AG04450 (cell line): Measurements from ENCODE around the gene INAFM2. TPM values are rescaled to one million over a fixed set of nuclear protein-coding genes. Genes with fewer than 3 reads are reported as not detected.

Experiments
- CTCF ChIA-PET: fragments of 300-600, 350-600 bp; formaldehyde crosslinking; extraction: SDS; loops from one replicate; lab custom pipeline; 2022; ENCODE audit warnings: antibody characterized with exemption, inconsistent platforms; lab: Charles Lee
- POLR2A ChIA-PET: fragments of 350-600 bp; formaldehyde crosslinking; extraction: SDS; loops from one replicate; lab custom pipeline; 2021; ENCODE audit warnings: antibody characterized with exemption, inconsistent platforms; lab: Yijun Ruan, JAX
- DNase-seq: peaks from one replicate; pipeline ENCODE4 v3.0.0-alpha.2; 2011; ENCODE audit warnings: low read depth, low spot score
- H3K27ac ChIP-seq: one replicate; pipeline ENCODE4 v1.5.1; 2012; ENCODE audit warnings: low read depth, low read length, control low read depth
- H3K27me3 ChIP-seq: one replicate; pipeline ENCODE4 v1.6.0; 2012; ENCODE audit warnings: low read length; ENCODE audit not compliant: control insufficient read depth, insufficient read depth
- H3K4me3 ChIP-seq: 2 replicates; pipeline ENCODE4 v1.5.1; 2011; ENCODE audit warnings: mild to moderate bottlenecking, low read depth, low read length, control low read depth
- H3K9me3 ChIP-seq: 2 replicates; pipeline ENCODE4 v1.5.1; 2012; ENCODE audit warnings: low read length; ENCODE audit not compliant: control insufficient read depth, insufficient read depth
- polyA plus RNA-seq: library from polyadenylated mRNA; depleted of rRNA; stranded (reverse); fragments of >200 nt; gene quantifications from 2 replicates; pipeline ENCODE4 v1.2.3, GENCODE V29; 2011
- TF ChIP-seq, protein P1 (sequence below): IDR thresholded peaks from 2 replicates; pipeline ENCODE4 v1.5.1; 2011; ENCODE audit warnings: low read depth, low read length, control low read depth, inconsistent platforms

INAFM2 gene
- polyA plus RNA-seq, 1 experiment: 11.4 TPM

DNA sequence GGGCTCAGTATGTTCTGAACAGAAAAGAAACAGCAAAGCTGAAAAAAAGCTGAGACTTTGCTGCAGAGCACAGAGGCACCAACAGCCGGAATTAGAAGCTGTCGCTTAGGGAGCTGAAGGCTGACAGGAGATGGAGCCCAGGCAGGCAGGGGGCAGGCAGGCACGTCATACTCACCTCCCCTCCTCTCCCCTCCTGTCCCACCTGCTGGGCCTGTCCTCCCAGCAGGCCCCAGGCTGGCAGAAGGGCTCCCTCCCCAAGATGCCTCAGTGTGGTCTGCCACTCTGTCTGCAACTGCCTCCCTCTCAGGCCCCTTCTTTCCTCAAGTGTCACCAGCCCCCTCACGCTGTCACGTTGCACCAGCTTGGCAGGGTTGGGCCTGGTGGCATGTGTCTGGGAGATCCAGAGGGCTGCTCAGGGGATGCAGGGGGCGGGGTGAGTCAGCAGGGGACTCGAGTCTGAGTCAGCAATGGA is 37.4 kb upstream of the INAFM2 start:
- Histone ChIP-seq H3K27ac (no peak overlapping the region), H3K27me3 (peaks cover 54% of the 10 kb centered on the region), H3K9me3 (peaks cover 5% of the 10 kb centered on the region; the same call in 1 of the 2 replicates), H3K4me3 (no peak overlapping the region)
- DNase-seq: no peak
- TF ChIP-seq, protein P1, sequence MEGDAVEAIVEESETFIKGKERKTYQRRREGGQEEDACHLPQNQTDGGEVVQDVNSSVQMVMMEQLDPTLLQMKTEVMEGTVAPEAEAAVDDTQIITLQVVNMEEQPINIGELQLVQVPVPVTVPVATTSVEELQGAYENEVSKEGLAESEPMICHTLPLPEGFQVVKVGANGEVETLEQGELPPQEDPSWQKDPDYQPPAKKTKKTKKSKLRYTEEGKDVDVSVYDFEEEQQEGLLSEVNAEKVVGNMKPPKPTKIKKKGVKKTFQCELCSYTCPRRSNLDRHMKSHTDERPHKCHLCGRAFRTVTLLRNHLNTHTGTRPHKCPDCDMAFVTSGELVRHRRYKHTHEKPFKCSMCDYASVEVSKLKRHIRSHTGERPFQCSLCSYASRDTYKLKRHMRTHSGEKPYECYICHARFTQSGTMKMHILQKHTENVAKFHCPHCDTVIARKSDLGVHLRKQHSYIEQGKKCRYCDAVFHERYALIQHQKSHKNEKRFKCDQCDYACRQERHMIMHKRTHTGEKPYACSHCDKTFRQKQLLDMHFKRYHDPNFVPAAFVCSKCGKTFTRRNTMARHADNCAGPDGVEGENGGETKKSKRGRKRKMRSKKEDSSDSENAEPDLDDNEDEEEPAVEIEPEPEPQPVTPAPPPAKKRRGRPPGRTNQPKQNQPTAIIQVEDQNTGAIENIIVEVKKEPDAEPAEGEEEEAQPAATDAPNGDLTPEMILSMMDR: no peak
- ChIA-PET CTCF (interaction anchor here (0.7 to 6.9 kb wide), 3 partner anchors 9 to 21 kb away, joined by 3 to 56 read pairs (median 3); no protein-coding TSS in a partner anchor), POLR2A (no interaction called here)

DNA sequence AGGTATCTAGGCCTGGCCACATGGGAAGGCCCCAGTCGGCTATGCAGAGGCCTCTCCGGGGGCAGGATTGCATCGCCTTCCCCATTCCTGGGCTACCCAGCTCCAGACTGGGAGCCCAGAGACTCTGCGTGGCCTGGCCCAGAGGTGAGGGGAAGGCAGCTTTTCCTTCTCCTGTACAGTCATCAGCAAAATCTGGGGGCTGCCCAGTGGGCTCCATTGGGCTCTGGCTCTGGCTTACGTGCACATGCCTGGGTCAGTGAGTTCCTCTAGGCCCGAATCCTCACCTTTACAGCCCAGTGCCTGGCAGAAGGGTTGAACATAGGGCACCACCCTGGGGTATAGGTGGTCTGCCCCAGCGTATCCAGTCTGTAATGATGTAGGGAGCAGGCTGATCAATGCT is 36.7 kb upstream of the INAFM2 start:
- no peak for DNase-seq
- Histone ChIP-seq H3K27ac (no peak overlapping the region), H3K4me3 (no peak overlapping the region), H3K9me3 (no peaks in the 10 kb centered on the region; the same call in 1 of the 2 replicates), H3K27me3 (peaks cover 53% of the 10 kb centered on the region)
- ChIA-PET POLR2A (no interaction called here), CTCF (interaction anchor here (1.5 to 6.9 kb wide), 2 partner anchors 9 to 13 kb away, joined by 3 to 56 read pairs; no protein-coding TSS in a partner anchor)
- TF ChIP-seq, protein P1: no peak

DNA sequence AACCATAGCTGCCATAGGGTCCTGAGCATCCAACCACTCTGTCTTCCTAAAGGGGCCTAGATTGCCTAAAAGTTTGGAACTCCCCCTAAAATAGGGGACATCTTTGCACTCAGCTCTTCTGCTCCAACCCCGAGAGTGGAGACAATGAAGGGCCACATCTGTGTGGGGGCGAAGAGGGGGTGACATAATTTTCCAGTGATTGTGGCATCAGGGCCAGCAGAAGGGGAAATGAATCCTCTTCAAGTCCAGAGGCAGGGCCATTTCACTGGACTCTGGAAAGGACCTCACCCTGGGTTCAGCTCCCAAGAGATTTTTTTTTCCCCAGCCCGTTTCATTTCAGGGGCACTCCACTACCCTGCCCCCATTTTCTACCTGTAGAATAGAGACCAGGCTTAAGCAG is 36.0 kb upstream of the INAFM2 start:
- Histone ChIP-seq H3K4me3 (no peak overlapping the region), H3K9me3 (no peaks in the 10 kb centered on the region; the same call in 1 of the 2 replicates), H3K27me3 (peaks cover 55% of the 10 kb centered on the region), H3K27ac (no peak overlapping the region)
- no peak for DNase-seq
- ChIA-PET POLR2A (no interaction called here), CTCF (interaction anchor here (0.6 to 6.9 kb wide), 3 partner anchors 10 to 69 kb away, joined by 3 to 56 read pairs (median 3); no protein-coding TSS in a partner anchor)
- TF ChIP-seq, protein P1: no peak

DNA sequence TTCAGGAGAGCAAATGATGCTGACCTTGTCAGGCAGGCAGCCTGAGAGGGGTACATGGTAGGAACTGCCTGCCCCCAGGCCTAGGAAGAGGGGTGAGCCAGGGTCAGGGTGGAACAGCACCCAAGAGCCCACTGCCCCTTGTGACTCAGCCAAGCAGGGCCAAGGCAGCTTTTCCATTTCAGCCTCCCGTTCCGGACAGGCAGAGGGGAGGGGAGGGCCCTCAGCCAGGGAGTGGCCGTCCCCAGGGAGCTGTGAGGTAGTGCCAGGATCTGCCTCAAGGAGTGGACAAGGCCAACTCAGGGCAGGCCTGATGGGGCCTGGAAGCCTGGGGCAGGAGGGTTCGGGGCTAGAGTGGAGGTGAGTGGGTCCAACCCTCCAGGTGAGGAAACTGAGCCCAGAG is 35.5 kb upstream of the INAFM2 start:
- TF ChIP-seq, protein P1: no peak
- ChIA-PET POLR2A (no interaction called here), CTCF (interaction anchor here (0.6 to 6.9 kb wide), 2 partner anchors 14 to 70 kb away, joined by 3 to 56 read pairs; no protein-coding TSS in a partner anchor)
- Histone ChIP-seq H3K27ac (no peak overlapping the region), H3K9me3 (no peaks in the 10 kb centered on the region; the same call in 1 of the 2 replicates), H3K4me3 (no peak overlapping the region), H3K27me3 (peaks cover 51% of the 10 kb centered on the region)
- no peak for DNase-seq

DNA sequence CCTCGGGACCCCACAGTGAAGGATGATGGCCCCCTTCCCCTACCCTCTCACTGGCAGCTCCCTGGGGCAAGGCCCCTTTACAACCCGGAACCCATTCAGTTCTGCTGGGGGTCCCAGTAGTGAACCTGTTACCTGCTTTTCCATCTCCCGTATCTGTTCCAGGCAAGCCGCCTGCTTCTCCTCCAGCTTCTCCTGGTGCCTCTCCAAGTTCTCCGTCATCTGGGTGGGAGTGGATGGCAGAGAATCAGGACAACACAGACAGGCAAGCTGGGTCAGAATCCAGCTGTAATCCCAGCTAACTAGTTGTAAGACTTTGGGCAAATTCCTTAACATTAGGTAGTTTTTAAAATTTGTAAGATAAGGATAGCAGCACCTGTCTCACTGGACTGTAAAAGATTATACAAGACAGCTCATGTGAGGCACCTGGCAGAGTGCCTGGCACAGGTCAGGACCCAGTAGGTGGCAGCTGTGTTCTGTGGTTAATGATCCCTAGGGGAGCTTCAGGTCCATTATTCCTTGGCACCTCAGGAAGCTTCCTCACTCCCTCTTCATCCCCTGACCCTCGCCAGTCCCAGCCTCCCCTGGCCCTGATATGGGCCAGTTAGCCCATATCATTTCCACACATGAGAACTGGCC is 34.2 kb upstream of the INAFM2 start:
- H3K27me3 ChIP-seq: peaks cover 50% of the 10 kb centered on the region
- no peak for DNase-seq
- H3K4me3 ChIP-seq: no peak overlapping the region
- ChIA-PET POLR2A (no interaction called here), CTCF (interaction anchor here (1.4 to 6.9 kb wide), 3 partner anchors 9 to 15 kb away, joined by 5 to 56 read pairs (median 6); no protein-coding TSS in a partner anchor)
- H3K9me3 ChIP-seq: no peaks in the 10 kb centered on the region
- TF ChIP-seq, protein P1: no peak
- no peak overlapping the region for H3K27ac ChIP-seq
